Measurements from ENCODE around the gene FREM3. TPM values are rescaled to one million over a fixed set of nuclear protein-coding genes. Genes with fewer than 3 reads are reported as not detected.

Gene FREM3
- total RNA-seq, 1 donor from 2014 or later = not detected

- Mint-ChIP-seq H3K27ac (no peak overlapping the region), H3K4me1 (no peaks in the 10 kb centered on the region), H3K27me3 (ENCODE audit: insufficient read depth, low read depth) (no peaks in the 10 kb centered on the region), H3K36me3 (no peaks in the 10 kb centered on the region), H3K4me3 (no peak overlapping the region), H3K9me3 (peaks cover 3% of the 10 kb centered on the region)
- TF ChIP-seq EZH2phosphoT487 (IDR thresholded peaks at IDR 0.05) (no peak), EZH2 (IDR thresholded peaks at IDR 0.05) (no peak), CTCF (IDR thresholded peaks at IDR 0.05) (no peak)
- Histone ChIP-seq H3K79me2 (ENCODE audit: low read depth) (no peaks in the 10 kb centered on the region), H3K4me1 (no peaks in the 10 kb centered on the region), H3K4me2 (no peak overlapping the region), H3K9me3 (ENCODE audit: low read depth) (no peaks in the 10 kb centered on the region), H3K27me3 (no peaks in the 10 kb centered on the region), H3K27ac (no peak overlapping the region), H3F3A (ENCODE audit: low read depth) (no peaks in the 10 kb centered on the region), H3K36me3 (no peaks in the 10 kb centered on the region), H3K9ac (no peak overlapping the region), H4K20me1 (ENCODE audit: low read depth) (no peaks in the 10 kb centered on the region), H2AFZ (replicated peaks) (no peak overlapping the region), H3K4me3 (no peak overlapping the region)
- DNase-seq (ENCODE audit: low spot score) = no peak
These were observed 31.4 kb downstream of the FREM3 start for GRCh38 chr4:143668930-143669552.

- peak overlapping the region; percentile 55 for H2AFZ ChIP-seq (replicated peaks)
- no peak overlapping the region for H3K4me3 Mint-ChIP-seq
- H3K4me1 Mint-ChIP-seq = no peaks in the 10 kb centered on the region
- H3K27ac ChIP-seq = no peak overlapping the region
- H3K9me3 Mint-ChIP-seq = peaks cover 3% of the 10 kb centered on the region
- H3K27me3 Mint-ChIP-seq (ENCODE audit: insufficient read depth, low read depth) = no peaks in the 10 kb centered on the region
- H3K27me3 ChIP-seq = no peaks in the 10 kb centered on the region
- TF ChIP-seq EZH2 (IDR thresholded peaks at IDR 0.05) (no peak), EZH2phosphoT487 (IDR thresholded peaks at IDR 0.05) (no peak), CTCF (IDR thresholded peaks at IDR 0.05) (no peak)
- no peak overlapping the region for H3K4me3 ChIP-seq
- no peaks in the 10 kb centered on the region for H4K20me1 ChIP-seq (ENCODE audit: low read depth)
- no peaks in the 10 kb centered on the region for H3K79me2 ChIP-seq (ENCODE audit: low read depth)
- no peak overlapping the region for H3K9ac ChIP-seq
- H3K4me2 ChIP-seq = no peak overlapping the region
- no peaks in the 10 kb centered on the region for H3F3A ChIP-seq (ENCODE audit: low read depth)
- H3K36me3 Mint-ChIP-seq = no peaks in the 10 kb centered on the region
- no peaks in the 10 kb centered on the region for H3K9me3 ChIP-seq (ENCODE audit: low read depth)
- DNase-seq (ENCODE audit: low spot score) = peak; percentile 31
- no peaks in the 10 kb centered on the region for H3K4me1 ChIP-seq
- no peak overlapping the region for H3K27ac Mint-ChIP-seq
- H3K36me3 ChIP-seq = no peaks in the 10 kb centered on the region
These were observed 33.0 kb downstream of the FREM3 start for GRCh38 chr4:143667461-143667860.

- Histone ChIP-seq H3K27me3 (no peaks in the 10 kb centered on the region), H3K4me3 (no peak overlapping the region), H3K36me3 (no peaks in the 10 kb centered on the region), H3K79me2 (ENCODE audit: low read depth) (no peaks in the 10 kb centered on the region), H3K9me3 (ENCODE audit: low read depth) (no peaks in the 10 kb centered on the region), H3K4me2 (no peak overlapping the region), H3K9ac (no peak overlapping the region), H3K4me1 (no peaks in the 10 kb centered on the region), H3K27ac (no peak overlapping the region), H4K20me1 (ENCODE audit: low read depth) (no peaks in the 10 kb centered on the region), H3F3A (ENCODE audit: low read depth) (no peaks in the 10 kb centered on the region), H2AFZ (replicated peaks) (no peak overlapping the region)
- Mint-ChIP-seq H3K27ac (no peak overlapping the region), H3K9me3 (peaks cover 9% of the 10 kb centered on the region), H3K4me3 (no peak overlapping the region), H3K36me3 (no peaks in the 10 kb centered on the region), H3K4me1 (no peaks in the 10 kb centered on the region), H3K27me3 (ENCODE audit: insufficient read depth, low read depth) (peaks cover 2% of the 10 kb centered on the region)
- DNase-seq (ENCODE audit: low spot score) = no peak
- TF ChIP-seq CTCF (IDR thresholded peaks at IDR 0.05) (no peak), EZH2phosphoT487 (IDR thresholded peaks at IDR 0.05) (no peak), EZH2 (IDR thresholded peaks at IDR 0.05) (no peak)
These were observed 42.1 kb downstream of the FREM3 start for GRCh38 chr4:143658336-143658735.
